PFSK-1 (cell line): ENCODE measurements around the gene GYS1.

Source experiments
- FOXP2 ChIP-seq: optimal IDR thresholded peaks from 2 replicates; pipeline ENCODE3; 2011; ENCODE audit warnings: borderline replicate concordance, control low read depth, inconsistent platforms; ENCODE audit not compliant: insufficient read depth; ENCODE audit errors: extremely low read length, extremely low read depth
- POLR2AphosphoS5 ChIP-seq: IDR thresholded peaks from 2 replicates; pipeline ENCODE4 v1.6.1; 2012; ENCODE audit warnings: low read depth, mild to moderate bottlenecking, control low read depth, low read length, moderate library complexity
- REST ChIP-seq, 2 experiments: IDR thresholded peaks; 2 replicates each; pipeline versions ENCODE4 v1.6.1 to v1.8.0; 2011 to 2012; ENCODE audit warnings: low read depth in 2 of 2, low read length in 2 of 2, control low read depth in 1 of 2, inconsistent platforms in 1 of 2, mild to moderate bottlenecking in 1 of 2, moderate library complexity in 1 of 2; ENCODE audit not compliant: insufficient read depth in 1 of 2
- SIN3A ChIP-seq: IDR thresholded peaks from 2 replicates; pipeline ENCODE4 v1.6.1; 2012; ENCODE audit warnings: mild to moderate bottlenecking, low read length, moderate library complexity, borderline replicate concordance; ENCODE audit not compliant: insufficient read depth
- TAF1 ChIP-seq: IDR thresholded peaks from 2 replicates; pipeline ENCODE4 v1.6.1; 2012; ENCODE audit warnings: low read length, control low read depth, borderline replicate concordance; ENCODE audit not compliant: insufficient read depth

GYS1 gene

GRCh38 chr19:48961051-48961649, 32.0 kb downstream of the GYS1 start:
- TF ChIP-seq POLR2AphosphoS5 (no peak), TAF1 (no peak), SIN3A (no peak), REST (IDR thresholded peaks at IDR 0.05; ENCODE audit: insufficient read depth in 1 of 2, low read depth in 2 of 2, low read length in 2 of 2) (no peak), FOXP2 (no peak)

DNA sequence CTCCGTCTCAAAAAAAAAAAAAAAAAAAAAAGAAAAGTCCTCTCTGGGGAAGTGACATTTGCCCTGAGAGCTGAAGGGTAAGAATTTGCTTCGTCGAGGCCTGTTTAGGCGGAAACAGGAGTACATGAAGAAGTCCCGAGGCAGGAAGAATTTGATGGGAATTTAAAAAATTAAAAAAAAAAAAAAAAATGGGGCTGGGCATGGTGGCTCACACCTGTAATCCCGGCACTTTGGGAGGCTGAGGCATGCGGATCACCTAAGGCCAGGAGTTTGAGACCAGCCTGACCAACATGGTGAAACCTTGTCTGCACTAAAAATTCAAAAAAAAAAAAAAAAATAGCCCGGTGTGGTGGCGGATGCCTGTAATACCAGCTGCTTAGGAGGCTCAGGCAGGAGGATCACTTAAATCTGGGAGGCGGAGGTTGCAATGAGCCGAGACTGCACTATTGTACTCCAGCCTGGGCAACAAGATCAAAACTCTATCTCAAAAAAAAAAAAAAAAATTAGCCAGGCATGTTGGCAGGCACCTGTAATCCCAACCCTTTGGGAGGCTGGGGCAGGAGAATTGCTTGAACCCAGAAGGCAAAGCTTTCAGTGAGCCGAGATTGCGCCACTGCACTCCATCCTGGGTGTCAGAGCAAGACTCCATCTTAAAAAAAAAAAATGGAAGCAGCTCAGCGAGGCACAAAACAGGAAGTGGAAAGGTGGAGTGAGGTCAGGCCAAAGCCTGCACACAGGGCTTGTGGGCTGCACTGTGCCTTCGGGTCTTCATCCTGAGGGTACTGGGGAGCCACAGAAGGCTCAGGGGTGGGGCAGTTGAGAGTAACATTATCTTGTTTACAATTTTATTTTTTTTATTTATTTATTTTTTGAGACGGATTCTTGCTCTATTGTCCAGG, 33.5 kb downstream of the GYS1 start:
- TF ChIP-seq POLR2AphosphoS5: no peak
- no peak for TF ChIP-seq SIN3A
- no peak for TF ChIP-seq TAF1
- TF ChIP-seq REST (IDR thresholded peaks at IDR 0.05; ENCODE audit: insufficient read depth in 1 of 2, low read depth in 2 of 2, low read length in 2 of 2): no peak
- TF ChIP-seq FOXP2: no peak

GRCh38 chr19:48958006-48958405, 35.1 kb downstream of the GYS1 start:
- TF ChIP-seq SIN3A (no peak), POLR2AphosphoS5 (no peak), TAF1 (no peak), REST (IDR thresholded peaks at IDR 0.05; ENCODE audit: insufficient read depth in 1 of 2, low read depth in 2 of 2, low read length in 2 of 2) (no peak), FOXP2 (no peak)

DNA sequence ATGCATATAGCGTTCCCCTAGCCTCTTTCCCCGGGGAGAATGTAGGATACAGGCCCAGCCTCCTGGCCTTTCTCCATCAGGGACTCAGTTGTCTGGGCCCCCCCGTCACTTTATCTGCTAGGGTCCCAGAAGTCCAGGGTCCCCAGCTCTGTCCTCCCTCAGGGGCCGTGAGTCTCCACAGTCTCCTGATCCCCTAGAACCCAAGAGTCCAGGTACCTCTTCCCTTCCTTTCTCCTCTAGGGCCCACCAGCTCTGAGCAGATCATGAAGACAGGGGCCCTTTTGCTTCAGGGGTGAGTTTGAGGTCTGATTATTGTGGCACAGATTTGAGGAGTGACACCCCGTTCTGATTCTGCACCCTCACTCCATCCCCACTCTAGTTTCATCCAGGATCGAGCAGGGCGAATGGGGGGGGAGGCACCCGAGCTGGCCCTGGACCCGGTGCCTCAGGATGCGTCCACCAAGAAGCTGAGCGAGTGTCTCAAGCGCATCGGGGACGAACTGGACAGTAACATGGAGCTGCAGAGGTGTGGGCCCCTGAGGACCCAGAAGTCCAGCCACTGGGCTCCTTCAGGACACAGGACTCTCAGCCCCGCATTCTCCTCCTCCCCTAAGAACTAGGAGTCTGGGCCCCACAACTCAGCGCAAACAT, 37.7 kb downstream of the GYS1 start:
- TF ChIP-seq SIN3A (no peak), FOXP2 (no peak), REST (IDR thresholded peaks at IDR 0.05; ENCODE audit: insufficient read depth in 1 of 2, low read depth in 2 of 2, low read length in 2 of 2) (no peak), POLR2AphosphoS5 (no peak), TAF1 (no peak)
